OCI-LY1 (cell line): ENCODE measurements around the gene CCDC47.

Experiments
- H2AFZ ChIP-seq: fragments of 200-600 bp; sonication (generic), shearing (Covaris generic); 2 replicates; pipeline ENCODE4 v1.6.0; 2014; ENCODE audit warnings: antibody characterized with exemption, mild to moderate bottlenecking, low read length
- H3F3A ChIP-seq: fragments of 200-600 bp; sonication (generic), shearing (Covaris generic); 2 replicates; pipeline ENCODE4 v1.6.0; 2014; ENCODE audit warnings: mild to moderate bottlenecking, antibody characterized with exemption, low read length, moderate library complexity; ENCODE audit not compliant: insufficient read depth
- H3K27ac ChIP-seq: fragments of 200-600 bp; sonication (generic); 2 replicates; pipeline ENCODE4 v1.5.1; 2014; ENCODE audit warnings: low read length, mixed run types, mild to moderate bottlenecking, low read depth; ENCODE audit not compliant: poor library complexity, severe bottlenecking
- H3K27me3 ChIP-seq: fragments of 200-600 bp; sonication (generic); 2 replicates; pipeline ENCODE4 v1.6.0; 2014; ENCODE audit warnings: antibody characterized with exemption, mild to moderate bottlenecking, low read length, moderate library complexity; ENCODE audit not compliant: insufficient read depth
- H3K36me3 ChIP-seq: fragments of 200-600 bp; sonication (generic); 2 replicates; pipeline ENCODE4 v1.6.1; 2014; ENCODE audit warnings: mild to moderate bottlenecking, antibody characterized with exemption, low read length, moderate library complexity, mixed read lengths; ENCODE audit not compliant: insufficient read depth
- H3K4me1 ChIP-seq: fragments of 200-600 bp; sonication (generic); 2 replicates; pipeline ENCODE4 v1.5.1; 2014; ENCODE audit warnings: mild to moderate bottlenecking, low read length, moderate library complexity; ENCODE audit not compliant: insufficient read depth, severe bottlenecking
- H3K4me2 ChIP-seq: fragments of 200-600 bp; sonication (generic), shearing (Covaris generic); 2 replicates; pipeline ENCODE4 v1.6.1; 2014; ENCODE audit warnings: low read length
- H3K4me3 ChIP-seq: fragments of 200-600 bp; sonication (generic); 2 replicates; pipeline ENCODE4 v1.5.1; 2014; ENCODE audit warnings: low read length, low read depth, mild to moderate bottlenecking, mixed read lengths; ENCODE audit not compliant: poor library complexity, severe bottlenecking
- H3K79me2 ChIP-seq: fragments of 200-600 bp; shearing (Covaris generic); 2 replicates; pipeline ENCODE4 v1.6.1; 2016; ENCODE audit warnings: mixed run types, low read length, mixed read lengths; ENCODE audit not compliant: insufficient read depth
- H3K9ac ChIP-seq: fragments of 200-600 bp; sonication (generic), shearing (Covaris generic); 2 replicates; pipeline ENCODE4 v1.6.1; 2014; ENCODE audit warnings: mild to moderate bottlenecking, low read length, mixed read lengths
- H3K9me2 ChIP-seq: fragments of 200-600 bp; sonication (generic), shearing (Covaris generic); 2 replicates; pipeline ENCODE4 v1.6.1; 2014; ENCODE audit warnings: low read depth, mild to moderate bottlenecking, low read length, mixed read lengths
- H3K9me3 ChIP-seq: fragments of 200-600 bp; shearing (Covaris generic); 2 replicates; pipeline ENCODE4 v1.6.1; 2014; ENCODE audit warnings: low read length, mixed read lengths
- H4K20me1 ChIP-seq: fragments of 200-600 bp; sonication (generic), shearing (Covaris generic); 2 replicates; pipeline ENCODE4 v1.6.0; 2016; ENCODE audit warnings: mild to moderate bottlenecking, low read length; ENCODE audit not compliant: insufficient read depth
- EZH2 ChIP-seq: fragments of 200-600 bp; sonication (generic), shearing (Covaris generic); IDR thresholded peaks from 2 replicates; pipeline ENCODE4 v1.8.0; 2017; ENCODE audit warnings: borderline replicate concordance, mixed run types, mild to moderate bottlenecking, antibody characterized with exemption, low read length, moderate library complexity, mixed read lengths
- TF ChIP-seq, protein P1 (sequence below): fragments of 200-600 bp; sonication (generic), shearing (Covaris generic); IDR thresholded peaks from 2 replicates; pipeline ENCODE4 v1.5.1; 2017; ENCODE audit warnings: mild to moderate bottlenecking, antibody characterized with exemption, low read length, moderate library complexity, mixed read lengths

CCDC47 gene

DNA sequence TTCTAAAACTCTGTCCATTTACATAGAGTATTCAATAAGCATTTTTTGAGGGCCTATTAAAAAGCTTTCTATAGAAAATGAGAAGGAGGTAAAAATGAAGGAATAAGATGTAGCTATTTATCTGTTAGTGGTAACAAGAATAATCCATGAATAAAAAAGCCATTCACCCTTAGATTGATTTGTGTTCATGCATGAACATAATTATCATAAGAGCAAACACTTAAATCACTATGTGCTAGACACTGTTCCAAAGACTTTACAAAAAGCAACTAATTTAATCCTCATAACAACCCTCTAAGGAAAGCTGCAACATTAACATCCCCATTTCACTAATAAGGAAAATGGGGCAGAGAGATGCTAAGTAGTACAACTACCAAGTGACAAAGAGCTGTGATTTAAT lies 6.6 kb downstream of the CCDC47 start:
- Histone ChIP-seq H3K9me2 (no peaks in the 10 kb centered on the region), H3F3A (no peaks in the 10 kb centered on the region), H3K4me2 (no peak overlapping the region), H2AFZ (no peak overlapping the region), H3K79me2 (peaks cover 61% of the 10 kb centered on the region), H3K27ac (no peak overlapping the region), H3K27me3 (no peaks in the 10 kb centered on the region), H4K20me1 (0 out of 2 replicates have a peak, but pooled peaks cover 2% of the 10 kb centered on the region), H3K9me3 (no peaks in the 10 kb centered on the region), H3K36me3 (peaks cover 77% of the 10 kb centered on the region), H3K4me1 (peaks cover 5% of the 10 kb centered on the region), H3K4me3 (no peak overlapping the region), H3K9ac (no peak overlapping the region)
- TF ChIP-seq, protein P1, sequence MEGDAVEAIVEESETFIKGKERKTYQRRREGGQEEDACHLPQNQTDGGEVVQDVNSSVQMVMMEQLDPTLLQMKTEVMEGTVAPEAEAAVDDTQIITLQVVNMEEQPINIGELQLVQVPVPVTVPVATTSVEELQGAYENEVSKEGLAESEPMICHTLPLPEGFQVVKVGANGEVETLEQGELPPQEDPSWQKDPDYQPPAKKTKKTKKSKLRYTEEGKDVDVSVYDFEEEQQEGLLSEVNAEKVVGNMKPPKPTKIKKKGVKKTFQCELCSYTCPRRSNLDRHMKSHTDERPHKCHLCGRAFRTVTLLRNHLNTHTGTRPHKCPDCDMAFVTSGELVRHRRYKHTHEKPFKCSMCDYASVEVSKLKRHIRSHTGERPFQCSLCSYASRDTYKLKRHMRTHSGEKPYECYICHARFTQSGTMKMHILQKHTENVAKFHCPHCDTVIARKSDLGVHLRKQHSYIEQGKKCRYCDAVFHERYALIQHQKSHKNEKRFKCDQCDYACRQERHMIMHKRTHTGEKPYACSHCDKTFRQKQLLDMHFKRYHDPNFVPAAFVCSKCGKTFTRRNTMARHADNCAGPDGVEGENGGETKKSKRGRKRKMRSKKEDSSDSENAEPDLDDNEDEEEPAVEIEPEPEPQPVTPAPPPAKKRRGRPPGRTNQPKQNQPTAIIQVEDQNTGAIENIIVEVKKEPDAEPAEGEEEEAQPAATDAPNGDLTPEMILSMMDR, result no peak
- no peak for TF ChIP-seq EZH2

DNA sequence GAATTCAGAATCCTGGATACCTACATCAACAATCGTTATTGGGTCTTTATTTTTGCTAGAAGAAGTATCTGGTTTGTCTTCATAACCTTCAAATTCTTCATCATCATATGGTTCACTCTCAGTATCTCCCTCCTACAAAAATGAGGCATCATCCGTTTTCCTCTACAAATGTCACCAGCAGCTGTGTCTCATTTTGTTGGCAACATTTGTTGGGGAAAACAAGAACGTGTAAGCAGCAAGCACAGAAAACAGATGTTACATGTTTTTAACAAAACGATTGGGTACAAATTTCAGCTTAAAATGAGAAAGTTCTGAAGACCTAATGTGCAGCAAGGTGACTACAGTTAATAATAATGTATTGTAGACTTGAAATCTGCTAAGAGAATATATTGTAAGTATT lies 8.7 kb downstream of the CCDC47 start:
- Histone ChIP-seq H3F3A (no peaks in the 10 kb centered on the region), H3K4me2 (no peak overlapping the region), H3K4me3 (no peak overlapping the region), H3K27me3 (no peaks in the 10 kb centered on the region), H4K20me1 (0 out of 2 replicates have a peak, but pooled peaks cover 2% of the 10 kb centered on the region), H3K9me2 (no peaks in the 10 kb centered on the region), H3K79me2 (peaks cover 41% of the 10 kb centered on the region), H3K27ac (no peak overlapping the region), H3K4me1 (no peaks in the 10 kb centered on the region), H2AFZ (no peak overlapping the region), H3K9me3 (no peaks in the 10 kb centered on the region), H3K36me3 (peaks cover 83% of the 10 kb centered on the region), H3K9ac (no peak overlapping the region)
- TF ChIP-seq, protein P1, result no peak
- TF ChIP-seq EZH2, result no peak

DNA sequence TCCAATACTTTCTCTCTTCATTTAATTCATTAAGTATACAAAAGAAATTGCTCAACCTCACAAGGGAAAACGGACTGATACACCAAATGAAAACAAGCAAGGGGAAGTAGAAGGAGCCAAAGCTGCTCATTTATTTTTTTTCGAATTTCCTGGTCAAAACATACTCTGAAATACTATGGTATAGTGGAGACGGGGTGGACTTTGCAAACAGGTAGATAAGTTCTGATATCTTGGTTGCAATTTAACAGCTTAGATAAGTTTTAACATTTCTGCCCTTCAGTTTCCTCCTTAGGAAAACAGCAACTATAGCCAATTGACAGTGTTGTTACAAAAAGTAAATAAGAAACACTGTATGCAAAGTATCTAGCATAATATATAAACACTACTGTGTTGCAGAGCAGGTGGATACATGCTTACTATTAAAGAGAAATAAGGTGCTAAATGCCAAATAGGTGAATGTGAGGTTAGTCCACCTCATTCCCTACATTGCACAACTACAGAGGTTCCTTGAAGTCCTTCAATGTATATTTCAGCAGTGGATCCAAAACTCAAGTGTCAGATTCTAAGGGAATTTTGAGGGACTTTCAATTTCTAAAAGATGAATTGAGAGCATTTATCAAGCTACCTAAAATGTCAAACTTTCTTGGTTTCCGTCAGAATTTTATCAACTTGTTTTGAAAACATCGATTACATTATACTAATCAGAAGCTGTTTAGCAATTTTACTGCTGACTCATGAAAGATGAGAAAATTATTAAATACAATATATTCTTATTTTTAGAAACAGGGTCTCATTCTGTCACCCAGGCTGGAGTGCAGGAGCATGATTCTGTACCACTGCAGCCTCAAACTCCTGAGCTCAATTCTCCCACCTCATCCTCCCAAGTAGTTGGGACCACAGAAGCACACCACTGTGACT lies 11.0 kb downstream of the CCDC47 start:
- Histone ChIP-seq H3K4me3 (no peak overlapping the region), H3K79me2 (peaks cover 19% of the 10 kb centered on the region), H3K27ac (no peak overlapping the region), H2AFZ (no peak overlapping the region), H3K9me3 (no peaks in the 10 kb centered on the region), H3K4me1 (no peaks in the 10 kb centered on the region), H3K9ac (no peak overlapping the region), H3F3A (no peaks in the 10 kb centered on the region), H4K20me1 (0 out of 2 replicates have a peak, but pooled peaks cover 2% of the 10 kb centered on the region), H3K27me3 (no peaks in the 10 kb centered on the region), H3K4me2 (no peak overlapping the region), H3K36me3 (peaks cover 89% of the 10 kb centered on the region), H3K9me2 (no peaks in the 10 kb centered on the region)
- TF ChIP-seq EZH2, result no peak
- TF ChIP-seq, protein P1, result no peak
